ENCODE results near the gene COL18A1.

The COL18A1 gene

DNA sequence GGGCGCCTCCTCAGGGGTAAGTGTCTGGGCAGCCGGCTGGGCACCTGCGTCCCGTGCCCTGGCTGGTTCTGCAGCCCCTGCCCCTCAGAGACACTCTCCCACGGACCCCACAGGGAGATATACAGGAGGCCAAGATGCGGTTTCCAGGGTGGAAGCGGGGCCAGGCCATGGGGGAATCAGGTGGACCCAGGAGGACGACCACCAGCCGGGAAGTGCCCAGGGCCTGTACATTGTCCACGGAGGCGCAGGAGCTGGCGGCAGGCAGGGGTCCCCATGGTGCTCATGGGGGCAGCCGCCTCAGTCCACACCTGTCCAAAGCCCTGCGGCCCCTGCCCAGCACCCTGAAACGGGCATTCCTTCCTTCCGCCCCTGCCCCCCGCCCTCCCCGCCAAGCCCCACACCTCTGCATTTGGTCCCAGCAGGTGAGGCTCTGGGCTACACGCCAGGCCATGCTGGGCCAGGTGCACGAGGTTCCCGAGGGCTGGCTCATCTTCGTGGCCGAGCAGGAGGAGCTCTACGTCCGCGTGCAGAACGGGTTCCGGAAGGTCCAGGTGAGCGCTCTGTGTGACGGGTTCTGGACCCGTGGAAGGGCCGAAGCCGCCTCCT lies 100.6 kb downstream of the COL18A1 start:
- TF ChIP-seq, protein P1, sequence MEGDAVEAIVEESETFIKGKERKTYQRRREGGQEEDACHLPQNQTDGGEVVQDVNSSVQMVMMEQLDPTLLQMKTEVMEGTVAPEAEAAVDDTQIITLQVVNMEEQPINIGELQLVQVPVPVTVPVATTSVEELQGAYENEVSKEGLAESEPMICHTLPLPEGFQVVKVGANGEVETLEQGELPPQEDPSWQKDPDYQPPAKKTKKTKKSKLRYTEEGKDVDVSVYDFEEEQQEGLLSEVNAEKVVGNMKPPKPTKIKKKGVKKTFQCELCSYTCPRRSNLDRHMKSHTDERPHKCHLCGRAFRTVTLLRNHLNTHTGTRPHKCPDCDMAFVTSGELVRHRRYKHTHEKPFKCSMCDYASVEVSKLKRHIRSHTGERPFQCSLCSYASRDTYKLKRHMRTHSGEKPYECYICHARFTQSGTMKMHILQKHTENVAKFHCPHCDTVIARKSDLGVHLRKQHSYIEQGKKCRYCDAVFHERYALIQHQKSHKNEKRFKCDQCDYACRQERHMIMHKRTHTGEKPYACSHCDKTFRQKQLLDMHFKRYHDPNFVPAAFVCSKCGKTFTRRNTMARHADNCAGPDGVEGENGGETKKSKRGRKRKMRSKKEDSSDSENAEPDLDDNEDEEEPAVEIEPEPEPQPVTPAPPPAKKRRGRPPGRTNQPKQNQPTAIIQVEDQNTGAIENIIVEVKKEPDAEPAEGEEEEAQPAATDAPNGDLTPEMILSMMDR (IDR thresholded peaks at IDR 0.05; ENCODE audit: low read depth, low read length) = no peak
- DNase-seq (ENCODE audit: extremely low read depth, low read depth) = no peak

DNA sequence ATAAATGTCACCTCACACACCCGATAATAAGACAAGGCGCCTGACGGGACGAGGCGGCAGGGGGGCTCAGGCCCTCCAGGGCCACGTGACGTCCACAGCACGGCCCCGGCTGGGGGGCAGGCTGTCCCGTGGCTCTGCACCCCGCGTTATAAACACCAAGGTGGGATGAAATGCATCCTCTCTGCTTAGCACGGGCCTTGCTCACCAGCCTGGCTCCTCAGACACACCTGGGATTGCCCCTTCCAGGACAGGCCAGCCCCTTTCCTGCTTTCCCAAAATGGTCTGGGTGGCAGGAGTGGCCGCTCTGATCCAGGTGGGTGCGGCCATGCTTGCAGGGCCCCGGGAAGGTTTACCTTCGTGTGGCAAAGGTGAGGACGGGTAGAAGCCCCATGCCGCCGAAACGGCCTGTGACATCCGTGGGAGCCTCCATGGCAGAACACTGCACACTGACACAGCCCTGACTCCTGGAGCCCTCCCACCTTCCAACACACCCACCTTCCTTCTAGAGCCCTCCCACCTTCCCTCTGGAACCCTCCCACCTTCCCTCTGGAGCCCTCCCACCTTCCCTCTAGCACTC lies 101.4 kb downstream of the COL18A1 start:
- TF ChIP-seq, protein P1 (IDR thresholded peaks at IDR 0.05; ENCODE audit: low read depth, low read length) = no peak
- no peak for DNase-seq (ENCODE audit: extremely low read depth, low read depth)

DNA sequence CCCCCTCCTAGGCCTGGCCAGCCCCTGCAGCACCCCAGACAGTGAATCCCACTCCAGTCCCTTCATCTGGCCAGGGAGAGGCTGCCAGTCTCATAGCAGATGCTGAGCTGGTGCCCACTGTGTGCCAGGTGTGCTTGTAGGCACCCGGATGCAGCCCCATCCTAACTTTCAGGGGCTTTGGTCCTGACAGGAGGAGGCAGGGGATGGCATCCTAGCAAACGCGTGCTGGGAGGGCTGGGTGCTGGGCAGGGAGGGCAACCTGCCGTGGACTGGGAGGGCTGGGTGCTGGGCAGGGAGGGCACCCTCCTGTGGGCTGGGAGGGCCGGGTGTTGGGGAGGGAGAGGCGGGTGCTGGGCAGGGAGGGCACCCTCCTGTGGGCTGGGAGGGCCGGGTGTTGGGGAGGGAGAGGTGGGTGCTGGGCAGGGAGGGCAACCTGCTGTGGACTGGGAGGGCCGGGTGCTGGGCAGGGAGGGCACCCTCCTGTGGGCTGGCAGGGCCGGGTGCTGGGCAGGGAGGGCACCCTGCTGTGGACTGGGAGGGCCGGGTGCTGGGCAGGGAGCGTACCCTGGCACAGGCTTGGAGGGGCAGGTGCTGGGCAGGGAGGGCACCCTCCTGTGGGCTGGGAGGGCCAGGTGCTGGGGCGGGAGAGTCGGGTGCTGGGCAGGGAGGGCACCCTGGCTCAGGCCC lies 102.0 kb downstream of the COL18A1 start:
- DNase-seq (ENCODE audit: extremely low read depth, low read depth) = no peak
- TF ChIP-seq, protein P1 (IDR thresholded peaks at IDR 0.05; ENCODE audit: low read depth, low read length) = no peak

DNA sequence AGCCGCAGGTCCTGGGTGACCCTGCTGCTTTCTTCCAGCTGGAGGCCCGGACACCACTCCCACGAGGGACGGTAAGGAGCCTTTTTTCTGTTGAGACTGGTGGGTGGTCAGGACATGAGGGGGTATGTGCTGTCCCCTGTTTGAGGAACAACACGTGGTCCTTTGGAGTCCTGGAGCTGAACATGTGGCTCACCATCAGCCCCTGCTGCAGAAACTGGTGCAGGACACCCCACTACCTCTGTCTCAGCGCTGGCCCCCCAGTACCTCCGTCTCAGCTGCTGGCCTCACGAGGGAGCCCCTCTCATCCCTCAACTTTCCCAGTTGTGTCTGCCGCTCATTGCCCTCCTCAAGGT lies 102.5 kb downstream of the COL18A1 start:
- TF ChIP-seq, protein P1 (IDR thresholded peaks at IDR 0.05; ENCODE audit: low read depth, low read length) = no peak
- no peak for DNase-seq (ENCODE audit: extremely low read depth, low read depth)

DNA sequence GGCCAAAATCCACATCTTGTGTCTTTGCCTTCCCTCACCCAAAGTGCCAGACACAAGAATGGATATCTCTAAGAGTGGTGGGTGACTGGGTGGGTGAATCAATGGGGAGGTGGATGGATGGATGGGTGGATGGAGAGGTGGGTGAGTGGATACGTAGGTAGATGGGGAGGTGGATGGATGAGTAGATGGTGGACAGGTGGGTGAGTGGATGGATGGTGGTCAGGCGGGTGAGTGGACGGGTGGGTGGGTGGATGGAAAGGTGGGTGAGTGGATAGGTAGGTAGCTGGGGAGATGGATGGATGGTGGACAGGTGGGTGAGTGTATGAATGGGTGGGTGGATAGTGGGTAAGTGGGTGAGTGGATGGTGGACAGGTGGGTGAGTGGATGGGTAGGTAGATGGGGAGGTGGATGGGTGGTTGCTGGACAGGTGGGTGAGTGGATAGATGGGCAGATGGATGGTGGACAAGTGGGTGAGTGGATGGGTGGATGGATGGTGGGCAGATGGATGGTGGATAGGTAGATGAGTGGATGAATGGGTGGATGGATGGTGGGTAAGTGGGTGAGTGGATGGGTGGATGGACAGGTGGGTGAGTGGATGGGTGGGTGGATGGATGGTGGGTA lies 103.0 kb downstream of the COL18A1 start:
- TF ChIP-seq, protein P1 (IDR thresholded peaks at IDR 0.05; ENCODE audit: low read depth, low read length) = no peak

DNA sequence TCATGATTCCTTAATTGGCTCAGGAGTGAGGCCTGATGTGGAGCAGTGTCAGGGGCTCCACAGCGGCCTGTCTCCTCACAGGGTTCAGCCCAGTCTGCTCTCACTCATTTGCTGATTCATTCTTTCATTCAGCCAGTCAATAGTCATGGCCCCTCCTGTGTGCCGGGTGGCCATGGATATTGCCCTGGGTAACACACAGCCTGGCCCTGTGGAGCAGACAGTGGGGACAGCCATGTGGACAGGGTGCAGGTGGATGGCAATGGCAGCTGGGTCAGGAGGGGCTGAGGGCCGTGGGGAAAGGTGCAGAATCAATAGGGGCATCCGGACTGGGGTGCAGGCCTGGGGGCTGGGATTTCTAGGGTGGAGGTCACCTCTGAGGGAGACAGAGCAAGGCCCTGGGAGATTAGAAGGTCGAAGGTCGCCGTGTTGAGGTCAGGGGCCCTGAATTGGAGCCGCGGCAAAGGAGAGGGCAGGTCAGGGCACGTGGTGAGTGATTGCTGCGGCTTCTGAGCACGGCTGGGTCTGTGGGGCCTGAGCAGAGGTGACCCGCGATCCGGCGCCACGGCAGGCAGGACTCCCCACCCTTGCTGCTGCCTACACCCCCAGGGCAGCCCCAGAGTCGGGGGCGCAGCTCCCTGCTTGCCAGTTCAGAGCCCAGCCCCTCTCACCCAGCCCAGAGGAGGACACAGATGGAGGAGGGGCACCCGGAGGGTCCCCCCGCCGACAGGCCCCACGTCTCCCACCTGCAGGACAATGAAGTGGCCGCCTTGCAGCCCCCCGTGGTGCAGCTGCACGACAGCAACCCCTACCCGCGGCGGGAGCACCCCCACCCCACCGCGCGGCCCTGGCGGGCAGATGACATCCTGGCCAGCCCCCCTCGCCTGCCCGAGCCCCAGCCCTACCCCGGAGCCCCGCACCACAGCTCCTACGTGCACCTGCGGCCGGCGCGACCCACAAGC lies 103.9 kb downstream of the COL18A1 start:
- TF ChIP-seq, protein P1 (IDR thresholded peaks at IDR 0.05; ENCODE audit: low read depth, low read length) = no peak
- no peak for DNase-seq (ENCODE audit: extremely low read depth, low read depth)

More for the DNA sequence above, 103.0 kb downstream of the COL18A1 start:
- no peak for DNase-seq (ENCODE audit: extremely low read depth, low read depth)
